HEK293 (cell line): ENCODE data around the gene SLC22A12.

ENCODE experiments used
- ZNF423 ChIP-seq: fragments of 450-650 bp; formaldehyde crosslinking; IDR thresholded peaks from 2 replicates; pipeline ENCODE4 v1.5.1; 2016; ENCODE audit warnings: missing biosample characterization, missing genetic modification characterization
- ZNF585B ChIP-seq: fragments of 450-650 bp; formaldehyde crosslinking; IDR thresholded peaks from 2 replicates; pipeline ENCODE4 v1.5.1; 2016; ENCODE audit warnings: missing biosample characterization, missing genetic modification characterization
- ZNF626 ChIP-seq: fragments of 450-650 bp; sonication (Bioruptor Pico); formaldehyde crosslinking; IDR thresholded peaks from 2 replicates; pipeline ENCODE4 v1.5.1; 2018; ENCODE audit warnings: missing biosample characterization, missing genetic modification characterization, inconsistent platforms
- ZNF670 ChIP-seq: fragments of 450-650 bp; formaldehyde crosslinking; IDR thresholded peaks from 2 replicates; pipeline ENCODE4 v1.5.1; 2016; ENCODE audit warnings: missing biosample characterization, missing genetic modification characterization, low read depth
- ZNF777 ChIP-seq: fragments of 450-650 bp; formaldehyde crosslinking; IDR thresholded peaks from 2 replicates; pipeline ENCODE4 v1.5.1; 2017; ENCODE audit warnings: missing biosample characterization, missing genetic modification characterization, borderline replicate concordance
- TF ChIP-seq, protein P1 (sequence below): fragments of 450-650 bp; formaldehyde crosslinking; IDR thresholded peaks from 2 replicates; pipeline ENCODE4 v1.5.1; 2016; ENCODE audit warnings: missing biosample characterization, missing genetic modification characterization
- TF ChIP-seq, protein P2 (sequence below): fragments of 450-650 bp; formaldehyde crosslinking; IDR thresholded peaks from 2 replicates; pipeline ENCODE4 v1.5.1; 2016; ENCODE audit warnings: missing biosample characterization, missing genetic modification characterization
- TF ChIP-seq, protein P3 (sequence below): fragments of 450-650 bp; formaldehyde crosslinking; IDR thresholded peaks from 2 replicates; pipeline ENCODE4 v1.5.1; 2016; ENCODE audit warnings: missing biosample characterization, missing genetic modification characterization
- TF ChIP-seq, protein P4 (sequence below): fragments of 450-650 bp; formaldehyde crosslinking; IDR thresholded peaks from 2 replicates; pipeline ENCODE4 v1.5.1; 2016; ENCODE audit warnings: missing biosample characterization, missing genetic modification characterization, borderline replicate concordance
- TF ChIP-seq, protein P5 (sequence below): fragments of 450-650 bp; formaldehyde crosslinking; IDR thresholded peaks from 2 replicates; pipeline ENCODE4 v1.5.1; 2017; ENCODE audit warnings: missing biosample characterization, missing genetic modification characterization

DNA sequence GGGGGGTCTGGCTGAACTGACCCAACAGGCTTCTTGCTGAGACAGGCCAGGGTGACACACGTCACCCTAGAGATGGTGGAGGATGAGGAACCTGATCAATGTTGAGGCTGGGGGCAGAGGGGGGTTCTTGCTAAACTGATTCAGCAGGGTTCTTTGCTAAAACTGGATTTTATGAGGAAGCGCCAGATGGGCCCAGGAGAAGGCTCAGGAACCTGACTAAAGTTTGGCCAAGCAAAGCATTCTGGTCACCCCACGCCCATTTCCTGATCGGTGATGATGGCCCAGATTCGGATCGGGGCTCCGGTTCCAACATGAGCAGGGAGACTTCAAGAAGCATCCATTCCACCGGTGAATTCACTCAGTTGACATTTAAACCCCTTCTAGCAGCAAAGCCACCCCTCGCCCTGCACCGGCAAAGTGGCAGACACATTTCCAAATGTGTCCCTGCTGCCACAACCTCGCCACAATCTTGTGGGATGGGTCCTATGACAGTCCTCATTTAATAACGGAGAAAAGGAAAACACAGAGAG, 34.2 kb upstream of the SLC22A12 start:
- TF ChIP-seq ZNF670 (tag by site-specific recombination) (no peak), ZNF777 (no peak), ZNF423 (tag by site-specific recombination) (no peak), ZNF626 (no peak), ZNF585B (no peak)
- TF ChIP-seq, protein P1, sequence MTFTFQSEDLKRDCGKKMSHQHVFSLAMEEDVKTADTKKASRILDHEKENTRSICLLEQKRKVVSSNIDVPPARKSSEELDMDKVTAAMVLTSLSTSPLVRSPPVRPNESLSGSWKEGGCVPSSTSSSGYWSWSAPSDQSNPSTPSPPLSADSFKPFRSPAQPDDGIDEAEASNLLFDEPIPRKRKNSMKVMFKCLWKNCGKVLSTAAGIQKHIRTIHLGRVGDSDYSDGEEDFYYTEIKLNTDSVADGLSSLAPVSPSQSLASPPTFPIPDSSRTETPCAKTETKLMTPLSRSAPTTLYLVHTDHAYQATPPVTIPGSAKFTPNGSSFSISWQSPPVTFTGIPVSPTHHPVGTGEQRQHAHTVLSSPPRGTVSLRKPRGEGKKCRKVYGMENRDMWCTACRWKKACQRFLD (tag by site-specific recombination), result no peak
- TF ChIP-seq, protein P2, sequence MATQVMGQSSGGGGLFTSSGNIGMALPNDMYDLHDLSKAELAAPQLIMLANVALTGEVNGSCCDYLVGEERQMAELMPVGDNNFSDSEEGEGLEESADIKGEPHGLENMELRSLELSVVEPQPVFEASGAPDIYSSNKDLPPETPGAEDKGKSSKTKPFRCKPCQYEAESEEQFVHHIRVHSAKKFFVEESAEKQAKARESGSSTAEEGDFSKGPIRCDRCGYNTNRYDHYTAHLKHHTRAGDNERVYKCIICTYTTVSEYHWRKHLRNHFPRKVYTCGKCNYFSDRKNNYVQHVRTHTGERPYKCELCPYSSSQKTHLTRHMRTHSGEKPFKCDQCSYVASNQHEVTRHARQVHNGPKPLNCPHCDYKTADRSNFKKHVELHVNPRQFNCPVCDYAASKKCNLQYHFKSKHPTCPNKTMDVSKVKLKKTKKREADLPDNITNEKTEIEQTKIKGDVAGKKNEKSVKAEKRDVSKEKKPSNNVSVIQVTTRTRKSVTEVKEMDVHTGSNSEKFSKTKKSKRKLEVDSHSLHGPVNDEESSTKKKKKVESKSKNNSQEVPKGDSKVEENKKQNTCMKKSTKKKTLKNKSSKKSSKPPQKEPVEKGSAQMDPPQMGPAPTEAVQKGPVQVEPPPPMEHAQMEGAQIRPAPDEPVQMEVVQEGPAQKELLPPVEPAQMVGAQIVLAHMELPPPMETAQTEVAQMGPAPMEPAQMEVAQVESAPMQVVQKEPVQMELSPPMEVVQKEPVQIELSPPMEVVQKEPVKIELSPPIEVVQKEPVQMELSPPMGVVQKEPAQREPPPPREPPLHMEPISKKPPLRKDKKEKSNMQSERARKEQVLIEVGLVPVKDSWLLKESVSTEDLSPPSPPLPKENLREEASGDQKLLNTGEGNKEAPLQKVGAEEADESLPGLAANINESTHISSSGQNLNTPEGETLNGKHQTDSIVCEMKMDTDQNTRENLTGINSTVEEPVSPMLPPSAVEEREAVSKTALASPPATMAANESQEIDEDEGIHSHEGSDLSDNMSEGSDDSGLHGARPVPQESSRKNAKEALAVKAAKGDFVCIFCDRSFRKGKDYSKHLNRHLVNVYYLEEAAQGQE (tag by site-specific recombination), result no peak
- TF ChIP-seq, protein P3, sequence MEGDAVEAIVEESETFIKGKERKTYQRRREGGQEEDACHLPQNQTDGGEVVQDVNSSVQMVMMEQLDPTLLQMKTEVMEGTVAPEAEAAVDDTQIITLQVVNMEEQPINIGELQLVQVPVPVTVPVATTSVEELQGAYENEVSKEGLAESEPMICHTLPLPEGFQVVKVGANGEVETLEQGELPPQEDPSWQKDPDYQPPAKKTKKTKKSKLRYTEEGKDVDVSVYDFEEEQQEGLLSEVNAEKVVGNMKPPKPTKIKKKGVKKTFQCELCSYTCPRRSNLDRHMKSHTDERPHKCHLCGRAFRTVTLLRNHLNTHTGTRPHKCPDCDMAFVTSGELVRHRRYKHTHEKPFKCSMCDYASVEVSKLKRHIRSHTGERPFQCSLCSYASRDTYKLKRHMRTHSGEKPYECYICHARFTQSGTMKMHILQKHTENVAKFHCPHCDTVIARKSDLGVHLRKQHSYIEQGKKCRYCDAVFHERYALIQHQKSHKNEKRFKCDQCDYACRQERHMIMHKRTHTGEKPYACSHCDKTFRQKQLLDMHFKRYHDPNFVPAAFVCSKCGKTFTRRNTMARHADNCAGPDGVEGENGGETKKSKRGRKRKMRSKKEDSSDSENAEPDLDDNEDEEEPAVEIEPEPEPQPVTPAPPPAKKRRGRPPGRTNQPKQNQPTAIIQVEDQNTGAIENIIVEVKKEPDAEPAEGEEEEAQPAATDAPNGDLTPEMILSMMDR (tag by site-specific recombination), result no peak
- TF ChIP-seq, protein P4, sequence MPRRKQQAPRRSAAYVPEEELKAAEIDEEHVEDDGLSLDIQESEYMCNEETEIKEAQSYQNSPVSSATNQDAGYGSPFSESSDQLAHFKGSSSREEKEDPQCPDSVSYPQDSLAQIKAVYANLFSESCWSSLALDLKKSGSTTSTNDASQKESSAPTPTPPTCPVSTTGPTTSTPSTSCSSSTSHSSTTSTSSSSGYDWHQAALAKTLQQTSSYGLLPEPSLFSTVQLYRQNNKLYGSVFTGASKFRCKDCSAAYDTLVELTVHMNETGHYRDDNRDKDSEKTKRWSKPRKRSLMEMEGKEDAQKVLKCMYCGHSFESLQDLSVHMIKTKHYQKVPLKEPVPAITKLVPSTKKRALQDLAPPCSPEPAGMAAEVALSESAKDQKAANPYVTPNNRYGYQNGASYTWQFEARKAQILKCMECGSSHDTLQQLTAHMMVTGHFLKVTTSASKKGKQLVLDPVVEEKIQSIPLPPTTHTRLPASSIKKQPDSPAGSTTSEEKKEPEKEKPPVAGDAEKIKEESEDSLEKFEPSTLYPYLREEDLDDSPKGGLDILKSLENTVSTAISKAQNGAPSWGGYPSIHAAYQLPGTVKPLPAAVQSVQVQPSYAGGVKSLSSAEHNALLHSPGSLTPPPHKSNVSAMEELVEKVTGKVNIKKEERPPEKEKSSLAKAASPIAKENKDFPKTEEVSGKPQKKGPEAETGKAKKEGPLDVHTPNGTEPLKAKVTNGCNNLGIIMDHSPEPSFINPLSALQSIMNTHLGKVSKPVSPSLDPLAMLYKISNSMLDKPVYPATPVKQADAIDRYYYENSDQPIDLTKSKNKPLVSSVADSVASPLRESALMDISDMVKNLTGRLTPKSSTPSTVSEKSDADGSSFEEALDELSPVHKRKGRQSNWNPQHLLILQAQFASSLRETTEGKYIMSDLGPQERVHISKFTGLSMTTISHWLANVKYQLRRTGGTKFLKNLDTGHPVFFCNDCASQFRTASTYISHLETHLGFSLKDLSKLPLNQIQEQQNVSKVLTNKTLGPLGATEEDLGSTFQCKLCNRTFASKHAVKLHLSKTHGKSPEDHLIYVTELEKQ (tag by site-specific recombination), result no peak
- TF ChIP-seq, protein P5, sequence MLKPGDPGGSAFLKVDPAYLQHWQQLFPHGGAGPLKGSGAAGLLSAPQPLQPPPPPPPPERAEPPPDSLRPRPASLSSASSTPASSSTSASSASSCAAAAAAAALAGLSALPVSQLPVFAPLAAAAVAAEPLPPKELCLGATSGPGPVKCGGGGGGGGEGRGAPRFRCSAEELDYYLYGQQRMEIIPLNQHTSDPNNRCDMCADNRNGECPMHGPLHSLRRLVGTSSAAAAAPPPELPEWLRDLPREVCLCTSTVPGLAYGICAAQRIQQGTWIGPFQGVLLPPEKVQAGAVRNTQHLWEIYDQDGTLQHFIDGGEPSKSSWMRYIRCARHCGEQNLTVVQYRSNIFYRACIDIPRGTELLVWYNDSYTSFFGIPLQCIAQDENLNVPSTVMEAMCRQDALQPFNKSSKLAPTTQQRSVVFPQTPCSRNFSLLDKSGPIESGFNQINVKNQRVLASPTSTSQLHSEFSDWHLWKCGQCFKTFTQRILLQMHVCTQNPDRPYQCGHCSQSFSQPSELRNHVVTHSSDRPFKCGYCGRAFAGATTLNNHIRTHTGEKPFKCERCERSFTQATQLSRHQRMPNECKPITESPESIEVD (tag by site-specific recombination), result no peak
